UCSD-AML1 (cell line): ENCODE measurements around the gene PDE4D.
"Not testable (repeated sequence)": the region's sequence is repeated elsewhere in the genome, so short reads cannot be mapped to it uniquely, and the experiment has no call there.

ENCODE experiments used
- DNase-seq: peaks from one replicate; lab custom pipeline; 2025; ENCODE audit not compliant: unreplicated experiment; lab: John Stamatoyannopoulos, UW

The PDE4D gene

DNA sequence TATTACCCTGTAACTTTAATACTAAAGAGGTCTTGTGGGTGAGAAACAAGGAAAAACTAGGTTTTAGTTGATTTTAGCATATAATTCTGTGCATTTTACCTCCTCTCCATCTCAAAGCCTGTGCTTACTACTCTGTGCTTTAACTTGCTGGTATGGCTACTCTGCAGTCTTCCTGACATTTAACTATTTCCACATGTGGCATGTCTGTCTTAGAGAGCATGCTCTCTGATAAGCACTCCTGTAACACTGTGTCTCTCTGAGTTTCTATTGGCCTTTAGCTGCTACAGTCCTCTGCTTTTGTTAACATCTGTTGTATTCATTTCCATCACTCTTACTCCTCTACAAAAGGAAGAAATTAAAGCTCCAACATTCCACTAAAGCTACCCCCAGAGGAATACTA is 892.4 kb downstream of the PDE4D start:
- no peak for DNase-seq

- no peak for DNase-seq
These were observed 893.3 kb downstream of the PDE4D start for GRCh38 chr5:59000211-59000610.

DNA sequence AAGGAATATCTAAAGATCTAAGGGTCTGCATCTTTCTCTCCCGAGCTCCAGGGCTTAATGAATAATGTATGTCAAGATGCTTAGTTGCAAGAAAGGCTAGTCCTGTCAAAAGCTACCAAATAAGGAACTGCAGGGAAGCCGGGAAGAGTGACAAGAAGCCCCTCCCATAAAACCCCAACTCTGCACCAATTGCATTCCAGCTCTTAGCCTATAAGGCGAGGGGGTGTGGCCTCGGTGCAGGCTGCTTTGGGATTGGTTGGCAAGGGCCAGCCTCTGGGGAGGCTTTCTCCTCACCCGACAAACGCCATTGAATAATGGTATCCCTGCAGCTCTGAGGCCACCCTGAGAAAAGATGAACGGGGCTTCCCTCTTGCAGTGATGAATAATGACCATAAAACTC is 893.7 kb downstream of the PDE4D start:
- DNase-seq = no peak

DNA sequence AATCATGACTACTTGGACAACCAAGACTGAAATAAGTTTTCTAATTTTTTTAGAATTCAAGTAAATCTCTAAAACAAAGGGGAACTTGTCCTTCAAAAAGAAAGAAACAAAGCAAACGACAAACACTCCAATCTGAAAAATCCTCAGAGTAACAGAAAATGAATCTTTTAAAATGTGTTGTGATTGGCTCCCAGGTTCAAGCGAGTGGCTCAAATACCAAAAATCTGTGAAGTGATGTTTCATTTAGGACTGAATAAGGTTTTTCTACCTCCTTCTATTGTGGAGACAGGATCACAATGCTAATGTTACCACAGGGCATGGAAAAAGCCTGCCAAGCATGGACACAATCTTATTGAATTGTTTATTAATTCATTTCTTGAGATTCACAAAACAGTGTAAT is 895.0 kb downstream of the PDE4D start:
- DNase-seq = no peak

GRCh38 chr5:58995779-58996178 is 897.7 kb downstream of the PDE4D start:
- DNase-seq = not testable (repeated sequence)

- no peak for DNase-seq
These were observed 900.1 kb downstream of the PDE4D start for GRCh38 chr5:58993461-58993860.

DNA sequence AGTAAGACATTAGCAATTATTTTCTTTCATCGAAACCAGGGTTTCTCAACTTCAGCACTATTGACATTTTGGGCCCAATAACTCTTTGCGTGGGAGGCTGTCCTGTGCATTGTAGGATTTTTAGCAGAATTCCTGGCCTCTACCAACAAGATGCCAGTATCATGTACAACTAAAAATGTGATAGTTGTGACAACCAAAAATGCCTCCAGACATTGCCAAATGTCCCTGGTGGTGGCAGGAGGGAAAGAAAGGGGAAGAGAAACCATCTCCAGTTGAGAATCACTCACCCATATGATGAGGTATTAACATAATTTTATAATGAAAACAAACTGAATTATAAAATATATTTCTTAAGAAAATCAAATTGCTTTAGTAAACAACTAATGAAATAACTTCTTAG is 904.6 kb downstream of the PDE4D start:
- DNase-seq = no peak

DNA sequence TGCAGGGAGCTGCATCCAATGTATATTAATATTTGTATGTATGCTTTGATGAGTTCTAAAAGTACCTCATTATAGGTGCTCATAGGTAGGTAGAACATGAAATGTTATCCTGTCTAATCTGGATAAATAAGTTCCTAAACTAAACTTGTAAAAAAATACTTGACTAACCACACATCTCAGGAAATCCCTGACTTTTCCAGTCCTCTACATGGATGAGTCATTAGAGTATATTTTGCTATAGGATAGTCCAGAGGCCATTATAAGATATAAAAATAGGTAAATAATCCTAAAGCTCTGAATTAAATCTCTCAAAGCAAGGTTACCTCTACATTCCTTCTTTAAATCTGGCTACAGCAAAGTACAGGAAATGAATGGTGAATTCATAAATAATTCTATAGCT is 906.3 kb downstream of the PDE4D start:
- DNase-seq = no peak

DNA sequence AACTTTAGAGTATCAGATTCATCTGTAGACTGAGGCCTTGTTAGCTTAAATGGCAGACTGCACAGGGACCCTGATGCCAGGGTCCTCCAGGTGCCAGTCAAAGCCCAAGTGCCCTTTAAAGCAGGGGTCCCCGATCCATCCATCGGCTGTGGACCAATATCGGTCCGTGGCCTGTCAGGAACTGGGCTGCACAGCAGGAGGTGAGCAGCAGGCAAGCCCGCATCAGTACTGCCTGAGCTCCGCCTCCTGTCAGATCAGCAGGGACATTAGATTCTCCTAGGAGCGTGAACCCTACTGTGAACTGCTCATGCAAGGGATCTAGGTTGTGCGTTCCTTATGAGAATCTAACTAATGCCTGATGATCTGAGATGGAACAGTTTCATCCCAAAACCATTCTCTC is 907.2 kb downstream of the PDE4D start:
- DNase-seq = no peak

DNA sequence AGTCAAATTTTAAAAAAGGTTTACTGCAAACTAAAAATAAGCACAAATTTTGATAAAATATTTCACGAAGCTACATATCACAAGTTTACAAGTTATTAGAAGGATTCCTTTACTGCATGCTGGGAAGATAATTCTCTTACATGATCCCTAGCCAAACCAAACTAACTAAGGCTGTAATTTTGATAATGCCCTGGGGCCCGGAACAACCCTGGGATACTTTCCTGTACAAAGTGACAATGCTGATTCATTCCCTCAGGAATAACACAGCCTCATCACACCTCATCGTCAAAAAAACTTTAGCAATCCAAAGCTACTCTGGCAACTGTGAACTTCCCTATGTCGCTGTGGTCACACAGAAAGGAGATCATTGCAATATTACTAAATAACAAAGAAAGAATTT is 907.8 kb downstream of the PDE4D start:
- no peak for DNase-seq

DNA sequence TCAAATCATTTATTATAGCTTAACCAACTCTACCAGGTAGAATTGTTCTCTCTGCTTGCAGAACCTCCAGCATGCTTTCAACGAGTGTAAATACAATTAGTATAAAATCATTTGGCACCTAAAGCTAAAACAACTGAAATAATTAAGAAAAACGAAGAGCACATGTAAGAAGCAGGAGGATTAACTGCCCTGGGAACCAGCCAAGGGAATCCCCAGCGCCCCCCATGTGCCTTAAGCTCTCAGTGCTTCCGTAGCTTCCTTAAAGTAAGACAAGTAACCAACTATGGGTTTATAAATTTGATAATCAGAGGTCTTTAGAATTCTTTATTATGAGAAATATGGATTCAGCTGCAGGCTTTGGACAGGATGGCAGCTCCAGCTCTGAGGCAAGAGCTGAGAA is 908.2 kb downstream of the PDE4D start:
- no peak for DNase-seq

DNA sequence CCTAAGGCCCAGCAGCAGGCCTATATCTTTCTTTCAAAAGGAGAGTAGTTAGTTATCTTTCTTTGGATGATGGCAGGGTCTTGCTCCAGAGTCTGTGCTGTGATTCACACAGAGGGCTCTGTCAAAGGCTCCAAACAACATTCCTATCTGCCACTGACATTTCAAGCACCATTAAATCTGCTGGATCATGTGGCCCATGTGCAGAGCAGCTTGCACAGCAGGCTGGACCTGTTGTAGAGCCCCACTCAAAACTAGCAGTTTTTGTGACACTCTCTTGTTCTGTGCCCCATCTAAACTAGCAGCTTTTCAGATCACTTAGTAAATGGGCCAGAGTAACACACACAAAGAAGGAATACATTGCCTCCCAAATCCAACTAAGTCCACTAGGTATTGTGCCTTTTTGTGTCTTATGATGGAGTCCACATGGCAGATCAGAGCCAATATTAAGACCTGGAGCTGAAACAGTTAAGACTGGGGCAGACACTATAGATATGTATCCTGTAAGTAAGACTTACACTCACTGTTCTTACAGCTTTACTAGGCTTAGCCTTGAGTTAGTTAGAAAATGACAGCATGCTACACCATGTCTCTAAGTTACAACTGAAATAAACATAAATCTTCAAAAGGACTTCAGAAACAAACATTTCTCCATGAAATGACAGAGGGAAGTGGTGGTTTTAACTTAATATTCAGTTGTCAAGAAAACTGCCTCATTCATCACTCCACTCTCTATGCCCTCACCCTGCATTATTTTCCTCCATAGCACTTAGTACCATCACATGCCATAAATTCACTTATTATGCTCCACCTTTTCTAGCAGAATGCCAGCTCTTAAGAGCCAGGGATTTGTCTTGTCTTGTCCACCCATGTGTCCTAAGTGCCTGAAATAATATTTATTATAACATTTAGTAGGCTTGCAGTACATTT is 909.7 kb downstream of the PDE4D start:
- DNase-seq = no peak

- DNase-seq = no peak
These were observed 912.6 kb downstream of the PDE4D start for GRCh38 chr5:58980890-58981289.

DNA sequence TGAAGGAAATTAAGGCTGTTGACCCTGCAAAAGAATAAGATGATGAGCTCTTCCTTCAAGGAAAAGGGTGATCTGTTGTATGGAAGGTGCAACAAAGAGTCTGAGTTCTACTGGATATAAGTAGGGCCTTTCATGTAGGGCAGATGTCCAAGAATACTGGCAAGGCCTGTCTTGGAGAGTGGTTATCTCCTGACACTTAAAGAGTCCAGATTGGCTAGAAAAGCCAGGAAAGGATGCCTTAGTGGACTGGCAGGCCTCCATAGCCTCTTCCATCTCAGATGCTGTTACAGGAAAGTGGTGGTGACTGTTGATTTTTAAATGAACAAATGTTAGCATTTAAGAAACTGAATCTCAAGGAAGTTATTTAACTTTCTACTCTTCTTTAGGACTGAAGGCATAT is 914.4 kb downstream of the PDE4D start:
- no peak for DNase-seq

DNA sequence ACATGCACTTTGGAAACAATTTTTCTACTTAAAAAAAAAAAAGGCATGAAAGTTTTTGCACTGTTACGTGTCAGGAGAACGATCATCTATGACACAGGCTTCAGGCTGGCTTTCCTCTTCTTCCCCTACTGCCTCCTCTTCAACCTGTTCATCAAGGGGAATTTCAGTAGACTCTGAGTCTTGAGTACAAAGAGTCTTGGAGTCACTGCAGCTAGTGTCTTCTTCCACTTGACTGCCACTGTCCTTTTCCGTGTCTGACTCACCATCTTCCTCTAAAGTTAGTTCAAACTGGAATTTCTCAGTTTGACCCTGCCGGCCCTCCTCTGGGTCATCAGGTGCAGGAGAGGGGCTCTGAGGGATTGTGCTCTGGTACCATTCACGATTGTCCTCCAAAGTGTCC is 918.9 kb downstream of the PDE4D start:
- DNase-seq = no peak

DNA sequence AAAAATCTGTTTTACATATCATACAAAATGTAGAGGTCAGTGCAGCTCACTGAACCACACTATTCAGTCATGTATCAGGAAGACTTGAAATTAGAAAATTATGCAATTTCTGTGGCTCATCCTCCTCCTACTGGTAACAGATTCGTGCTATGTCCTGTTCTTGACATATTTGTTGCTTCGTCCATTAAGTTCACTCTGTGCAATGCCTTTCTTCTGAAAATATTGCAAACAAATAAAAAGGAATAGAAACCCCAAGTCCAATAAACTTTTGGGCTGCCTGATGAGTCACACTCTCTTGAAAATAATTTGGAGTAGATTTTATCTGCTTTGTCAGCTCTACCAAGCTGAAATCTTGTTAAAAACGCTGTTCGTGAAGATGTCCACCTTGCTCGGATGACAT is 919.4 kb downstream of the PDE4D start:
- DNase-seq = no peak

DNA sequence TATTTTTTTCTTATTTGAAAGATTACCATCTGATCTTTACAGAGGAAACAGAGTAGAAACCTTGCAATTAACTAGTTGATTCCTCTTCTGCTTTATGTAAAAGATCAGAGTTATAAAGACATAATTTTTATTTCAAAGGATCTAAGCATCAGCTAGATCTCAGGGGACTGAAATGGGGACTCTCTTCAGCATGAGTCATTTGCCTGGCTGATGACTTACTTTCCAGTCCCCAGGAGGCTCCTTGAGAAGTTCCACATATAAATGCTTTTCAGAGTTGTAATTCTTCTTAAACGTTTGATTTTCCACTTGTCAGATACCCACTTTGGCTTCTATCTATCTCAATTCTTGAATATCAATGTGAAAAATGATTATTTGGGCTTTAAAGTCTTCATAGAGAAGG is 921.2 kb downstream of the PDE4D start:
- no peak for DNase-seq

DNA sequence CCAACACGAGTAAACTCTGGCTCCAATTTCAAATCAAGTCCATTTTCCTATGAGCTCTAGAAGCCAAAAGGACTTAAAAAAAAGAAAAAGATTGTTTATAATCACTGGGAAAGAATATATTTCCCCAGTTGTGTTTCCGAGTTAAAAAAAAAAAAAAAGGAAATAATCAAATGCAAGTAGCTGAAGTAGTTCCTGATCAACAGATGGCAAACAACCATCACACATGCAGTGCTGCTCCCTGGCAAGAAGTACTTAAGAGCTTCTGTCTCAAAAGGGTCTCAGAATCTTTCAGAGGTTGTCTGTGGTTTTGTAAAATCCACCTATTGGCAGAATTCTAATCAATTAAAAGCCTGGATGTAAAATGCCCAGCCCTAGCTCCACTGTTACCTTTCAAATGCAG is 922.8 kb downstream of the PDE4D start:
- DNase-seq = no peak

DNA sequence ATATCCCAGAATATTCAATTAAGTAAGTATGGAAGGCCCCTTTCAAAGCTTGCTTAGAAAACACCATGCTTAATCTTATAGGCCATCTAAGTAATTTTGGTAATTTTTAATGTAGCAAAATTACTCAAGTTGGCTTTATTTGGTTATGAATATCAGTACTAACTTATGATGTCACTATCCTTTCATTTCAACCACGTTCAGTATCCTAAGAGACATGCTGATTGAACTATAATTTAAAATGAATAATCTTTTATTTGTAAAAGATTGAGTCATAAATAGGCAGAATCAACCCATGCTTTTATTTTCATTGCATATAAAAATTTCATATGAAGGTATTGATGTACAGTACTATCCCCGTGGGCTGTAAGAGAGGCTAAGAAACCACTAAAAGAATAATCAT is 923.7 kb downstream of the PDE4D start:
- no peak for DNase-seq

DNA sequence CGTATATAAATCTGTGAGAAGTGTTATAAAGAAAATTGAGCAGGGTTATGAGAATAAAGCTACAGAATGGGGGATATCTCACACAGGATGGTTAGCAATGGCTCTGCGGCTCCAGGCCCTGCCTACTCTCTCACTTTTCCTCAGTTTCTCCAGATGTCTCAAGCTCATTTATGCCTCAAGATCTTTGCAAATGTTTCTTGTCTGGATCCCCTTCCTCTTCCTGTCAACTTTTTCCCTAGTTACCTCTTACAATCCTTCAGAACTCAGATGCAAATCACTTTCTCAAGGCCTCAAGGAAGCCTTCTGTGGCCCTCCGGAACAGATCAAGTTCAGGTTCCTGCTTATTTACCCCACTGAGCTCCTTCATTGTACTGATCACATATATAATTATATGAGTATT is 924.3 kb downstream of the PDE4D start:
- no peak for DNase-seq

DNA sequence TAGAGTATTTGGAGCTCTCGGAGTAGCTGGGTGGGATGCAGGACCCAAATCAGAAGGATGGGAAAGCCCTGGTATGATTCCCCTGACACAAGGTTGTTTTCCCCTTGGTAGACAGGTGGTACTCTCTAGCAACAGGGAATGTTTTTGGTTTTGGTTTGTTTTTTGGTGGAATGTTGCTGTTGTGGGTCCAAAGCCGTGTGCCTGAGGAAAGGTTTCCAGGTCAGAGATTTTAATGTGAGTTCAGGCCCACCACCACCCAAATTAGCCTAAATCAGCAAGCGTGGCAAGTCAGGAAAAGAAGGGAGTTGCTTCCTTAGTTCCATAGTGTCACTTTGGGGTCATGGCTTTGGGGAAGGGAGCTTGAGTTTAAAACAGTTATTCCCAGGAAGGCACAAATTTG is 925.2 kb downstream of the PDE4D start:
- no peak for DNase-seq

GRCh38 chr5:58967597-58968281 is 925.8 kb downstream of the PDE4D start:
- no peak for DNase-seq
